IMR-90 (cell line): ENCODE data around the gene BCL2L1.
A peak's percentile ranks its signal among the peaks of the same experiment; 100 is the strongest.

ENCODE experiments used
- BHLHE40 ChIP-seq: fragments of 150-350 bp; IDR thresholded peaks from 2 replicates; pipeline ENCODE4 v1.6.1; 2016; ENCODE audit warnings: mild to moderate bottlenecking, low read depth, low read length
- CEBPB ChIP-seq: IDR thresholded peaks from 2 replicates; pipeline ENCODE4 v1.6.1; 2012; ENCODE audit warnings: low read depth, low read length, improper control_type of control experiment
- CTCF ChIP-seq: conservative IDR thresholded peaks from 2 replicates; pipeline ENCODE4 v1.5.1; 2012; ENCODE audit warnings: mild to moderate bottlenecking, low read depth, low read length, improper control_type of control experiment
- ELK1 ChIP-seq: fragments of 150-350 bp; IDR thresholded peaks from 2 replicates; pipeline ENCODE4 v1.6.1; 2016; ENCODE audit warnings: low read depth, mild to moderate bottlenecking, low read length, moderate library complexity, borderline replicate concordance
- MAFK ChIP-seq: IDR thresholded peaks from 2 replicates; pipeline ENCODE4 v1.6.1; 2012; ENCODE audit warnings: low read depth, low read length, improper control_type of control experiment
- MAZ ChIP-seq: IDR thresholded peaks from 2 replicates; pipeline ENCODE4 v1.6.1; 2012; ENCODE audit warnings: low read depth, mild to moderate bottlenecking, low read length, improper control_type of control experiment, moderate library complexity, borderline replicate concordance
- MXI1 ChIP-seq: IDR thresholded peaks from 2 replicates; pipeline ENCODE4 v1.6.1; 2012; ENCODE audit warnings: low read depth, mild to moderate bottlenecking, low read length, moderate library complexity, borderline replicate concordance
- NFE2L2 ChIP-seq: fragments of 150-350 bp; IDR thresholded peaks from 2 replicates; pipeline ENCODE4 v1.6.1; 2016; ENCODE audit warnings: low read depth, mild to moderate bottlenecking, low read length
- POLR2A ChIP-seq: IDR thresholded peaks from 2 replicates; pipeline ENCODE4 v1.6.1; 2012; ENCODE audit warnings: mild to moderate bottlenecking, low read depth, low read length
- RAD21 ChIP-seq: IDR thresholded peaks from 2 replicates; pipeline ENCODE4 v1.6.1; 2012; ENCODE audit warnings: low read length, improper control_type of control experiment
- RCOR1 ChIP-seq: IDR thresholded peaks from 2 replicates; pipeline ENCODE4 v1.6.1; 2012; ENCODE audit warnings: mild to moderate bottlenecking, low read length, improper control_type of control experiment; ENCODE audit not compliant: insufficient replicate concordance
- RFX5 ChIP-seq: IDR thresholded peaks from 2 replicates; pipeline ENCODE4 v1.8.0; 2012; ENCODE audit warnings: low read depth, mild to moderate bottlenecking, low read length, moderate library complexity
- USF2 ChIP-seq: fragments of 150-350 bp; IDR thresholded peaks from 2 replicates; pipeline ENCODE4 v1.6.1; 2017; ENCODE audit warnings: mild to moderate bottlenecking, antibody characterized with exemption, low read length, low read depth

GRCh38 chr20:31713312-31714273 is 9.1 kb downstream of the BCL2L1 start:
- TF ChIP-seq ELK1 (no peak), CTCF (no peak), RAD21 (0 out of 2 replicates have a peak, but pooled peaks have one; percentile 13), MXI1 (0 out of 2 replicates have a peak, but pooled peaks have one; percentile 23), BHLHE40 (peak; percentile 19; the same call in 1 of the 2 replicates), POLR2A (no peak), USF2 (no peak), CEBPB (peak; percentile 65; the same call in 1 of the 2 replicates), MAFK (no peak), RFX5 (no peak), MAZ (peak; percentile 38; the same call in 1 of the 2 replicates), NFE2L2 (no peak), RCOR1 (no peak)
